Retinal pigment epithelial cell (primary cell): ENCODE measurements around the gene FAM107B.
A peak's percentile ranks its signal among the peaks of the same experiment; 100 is the strongest.

Experiments
- DNase-seq: peaks from one replicate; pipeline ENCODE4 v3.0.0-alpha.2; 2010; ENCODE audit warnings: low read depth
- H3K4me3 ChIP-seq: 2 replicates; pipeline ENCODE4 v1.5.1; 2011; ENCODE audit warnings: mild to moderate bottlenecking, low read length, control low read depth, moderate library complexity
- TF ChIP-seq, protein P1 (sequence below): conservative IDR thresholded peaks from 2 replicates; pipeline ENCODE4 v1.5.1; 2011; ENCODE audit warnings: low read depth, low read length, control low read depth, inconsistent platforms

The FAM107B gene

DNA sequence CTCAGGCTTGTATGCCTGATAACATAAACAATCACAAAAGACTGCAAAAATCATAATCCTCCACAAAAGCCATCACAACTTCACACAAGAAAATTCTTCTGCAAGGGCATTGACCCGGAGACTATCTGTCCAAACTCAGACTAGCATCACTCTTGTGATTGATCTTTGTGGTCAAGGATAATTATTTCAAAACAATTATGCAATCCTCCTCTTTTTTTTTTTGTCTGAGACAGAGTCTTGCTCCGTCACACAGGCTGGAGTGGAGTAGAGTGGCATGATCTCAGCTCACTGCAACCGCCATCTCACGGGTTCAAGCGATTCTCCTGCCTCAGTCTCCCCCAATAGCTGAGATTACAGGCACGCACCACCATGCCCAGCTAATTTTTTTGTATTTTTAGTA is 41.0 kb upstream of the FAM107B start:
- DNase-seq = no peak
- TF ChIP-seq, protein P1, sequence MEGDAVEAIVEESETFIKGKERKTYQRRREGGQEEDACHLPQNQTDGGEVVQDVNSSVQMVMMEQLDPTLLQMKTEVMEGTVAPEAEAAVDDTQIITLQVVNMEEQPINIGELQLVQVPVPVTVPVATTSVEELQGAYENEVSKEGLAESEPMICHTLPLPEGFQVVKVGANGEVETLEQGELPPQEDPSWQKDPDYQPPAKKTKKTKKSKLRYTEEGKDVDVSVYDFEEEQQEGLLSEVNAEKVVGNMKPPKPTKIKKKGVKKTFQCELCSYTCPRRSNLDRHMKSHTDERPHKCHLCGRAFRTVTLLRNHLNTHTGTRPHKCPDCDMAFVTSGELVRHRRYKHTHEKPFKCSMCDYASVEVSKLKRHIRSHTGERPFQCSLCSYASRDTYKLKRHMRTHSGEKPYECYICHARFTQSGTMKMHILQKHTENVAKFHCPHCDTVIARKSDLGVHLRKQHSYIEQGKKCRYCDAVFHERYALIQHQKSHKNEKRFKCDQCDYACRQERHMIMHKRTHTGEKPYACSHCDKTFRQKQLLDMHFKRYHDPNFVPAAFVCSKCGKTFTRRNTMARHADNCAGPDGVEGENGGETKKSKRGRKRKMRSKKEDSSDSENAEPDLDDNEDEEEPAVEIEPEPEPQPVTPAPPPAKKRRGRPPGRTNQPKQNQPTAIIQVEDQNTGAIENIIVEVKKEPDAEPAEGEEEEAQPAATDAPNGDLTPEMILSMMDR = no peak
- H3K4me3 ChIP-seq = no peak overlapping the region

DNA sequence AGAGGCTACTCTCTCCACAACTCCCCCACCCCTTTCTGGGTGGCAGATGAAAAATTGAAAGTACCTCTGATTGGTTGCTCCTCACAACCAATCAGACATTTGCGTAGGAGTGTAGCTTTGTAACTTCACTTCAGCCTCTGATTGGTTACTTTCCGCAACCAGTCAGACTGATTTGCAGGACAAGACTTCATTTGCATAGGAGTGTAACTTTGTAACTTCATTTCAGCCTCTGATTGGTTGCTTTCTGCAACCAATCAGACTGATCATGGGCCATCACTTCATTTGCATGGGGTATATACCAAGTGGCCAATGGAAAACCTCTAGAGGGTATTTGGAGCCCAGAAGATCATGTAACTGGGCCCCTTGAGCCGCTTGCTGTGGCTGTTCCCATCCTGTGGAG is 37.6 kb upstream of the FAM107B start:
- no peak overlapping the region for H3K4me3 ChIP-seq
- no peak for DNase-seq
- TF ChIP-seq, protein P1 = no peak

DNA sequence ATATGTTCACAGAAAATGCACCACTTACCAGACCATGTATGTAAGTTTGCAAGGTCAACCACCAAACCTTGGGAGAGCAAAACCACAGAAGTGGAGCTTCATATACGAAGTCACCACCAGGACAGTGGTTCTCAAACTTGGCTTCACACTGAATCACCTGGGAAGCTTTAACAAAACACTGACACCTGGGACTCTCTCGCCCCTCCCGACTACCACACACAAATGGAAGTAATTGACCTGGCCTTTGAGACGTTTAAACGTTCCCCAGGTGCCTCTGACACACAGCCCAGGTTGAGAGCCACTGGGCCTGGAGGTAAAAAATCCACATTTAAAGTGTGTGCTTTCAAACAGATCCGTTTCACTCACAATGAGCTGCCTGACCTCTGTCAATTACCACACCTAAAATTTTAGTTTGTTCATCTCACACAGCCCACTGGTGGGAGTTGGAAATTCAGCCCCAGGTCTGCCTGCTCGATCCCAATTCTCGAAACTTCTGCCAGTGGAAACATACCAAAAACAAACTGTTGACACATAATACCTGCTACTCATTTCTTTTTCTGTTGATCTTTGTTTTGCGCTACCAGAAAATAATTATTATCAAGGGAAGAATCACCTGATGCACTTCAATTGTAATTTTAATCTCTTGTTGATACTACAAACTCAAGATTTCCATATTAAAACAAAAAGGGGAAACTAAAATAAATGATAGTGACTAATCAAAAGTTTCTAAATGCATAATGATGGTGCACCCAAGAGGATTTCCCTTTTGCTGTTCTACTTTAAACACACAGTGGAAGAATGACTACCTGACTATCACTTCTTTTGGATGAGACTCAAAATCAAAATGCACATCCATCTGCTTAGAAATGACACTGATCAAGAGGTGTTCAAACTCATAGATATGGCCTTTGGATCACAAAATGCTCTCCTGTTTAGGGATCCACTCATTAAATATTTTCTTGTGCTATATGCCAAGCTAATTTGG is 36.6 kb upstream of the FAM107B start:
- H3K4me3 ChIP-seq = no peak overlapping the region
- TF ChIP-seq, protein P1 = peak; percentile 2
- DNase-seq = no peak

DNA sequence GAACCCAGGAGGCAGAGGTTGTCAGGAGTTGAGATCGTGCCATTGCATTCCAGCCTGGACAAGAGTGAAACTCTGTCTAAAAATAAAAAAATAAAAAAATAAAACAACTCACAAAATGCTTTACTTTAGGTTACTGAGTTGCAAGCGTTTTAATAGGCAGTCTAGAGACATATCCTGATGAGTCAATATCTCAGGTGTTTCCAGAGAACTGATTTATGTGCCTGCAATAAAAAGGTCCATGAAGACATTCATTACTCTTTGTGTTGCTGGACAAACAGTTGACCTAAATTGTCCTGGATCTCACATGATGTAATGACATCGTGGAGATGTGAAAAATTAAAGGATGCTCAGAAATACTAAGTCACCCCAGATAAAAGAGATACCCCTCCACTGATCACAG is 31.6 kb upstream of the FAM107B start:
- H3K4me3 ChIP-seq = no peak overlapping the region
- no peak for DNase-seq
- TF ChIP-seq, protein P1 = no peak

DNA sequence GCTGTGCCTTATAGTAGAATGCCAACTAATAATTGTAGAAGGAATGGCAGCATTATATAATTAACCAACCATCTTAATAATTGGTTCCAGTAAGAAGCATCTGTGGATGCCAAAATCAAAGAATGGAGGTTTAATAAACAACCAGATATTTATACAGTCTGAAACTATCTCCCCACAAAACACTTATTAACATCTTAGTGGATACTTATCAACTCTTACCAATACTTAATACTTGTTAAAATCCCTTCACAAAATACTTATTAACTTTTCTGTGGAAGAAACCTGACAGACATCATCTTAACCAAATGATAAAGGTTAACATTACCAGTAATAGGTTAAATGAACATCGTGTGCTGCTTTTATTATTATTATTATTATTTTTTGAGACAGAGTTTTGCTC is 29.1 kb upstream of the FAM107B start:
- TF ChIP-seq, protein P1 = no peak
- DNase-seq = no peak

DNA sequence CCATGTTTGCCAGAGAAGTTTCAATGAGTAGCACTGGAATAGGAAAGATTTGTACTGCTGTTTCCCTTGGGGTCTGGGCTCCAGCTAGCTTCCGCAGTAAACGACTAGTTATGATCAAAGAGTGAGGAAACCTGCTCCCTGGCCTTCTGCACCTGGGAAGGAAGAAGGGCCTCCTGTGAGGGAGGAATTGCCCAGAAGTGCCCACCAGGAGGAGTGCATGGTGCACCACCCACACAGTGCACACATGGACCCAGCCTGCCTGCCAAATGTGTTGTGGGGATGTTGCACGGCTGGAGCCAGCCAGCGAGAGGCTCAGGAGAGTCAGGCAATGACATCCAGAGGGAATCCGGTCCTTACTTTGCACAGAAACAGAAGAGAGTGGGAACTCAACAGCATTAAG is 27.0 kb upstream of the FAM107B start:
- DNase-seq = no peak
- TF ChIP-seq, protein P1 = no peak
- no peak overlapping the region for H3K4me3 ChIP-seq

More for the DNA sequence above, 29.1 kb upstream of the FAM107B start:
- H3K4me3 ChIP-seq = no peak overlapping the region

DNA sequence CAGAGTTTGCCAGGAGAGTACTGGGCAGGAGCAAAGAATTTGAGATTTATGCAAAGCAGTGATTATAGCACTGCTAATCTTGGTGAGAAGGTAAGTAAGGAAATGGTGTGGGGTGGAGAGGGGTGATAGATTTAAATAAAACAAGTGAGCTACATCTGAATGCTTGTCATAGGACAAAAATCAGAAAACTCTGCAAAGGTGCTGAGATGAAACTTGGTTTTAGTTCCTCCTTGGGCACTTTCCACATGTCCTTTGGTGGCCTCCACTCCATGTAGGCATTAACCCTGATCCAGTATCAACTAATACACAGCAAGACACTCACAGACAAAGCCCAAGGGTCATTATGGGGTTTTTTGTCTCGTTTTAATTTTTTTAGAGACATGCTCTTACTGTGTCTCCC is 25.7 kb upstream of the FAM107B start:
- H3K4me3 ChIP-seq = no peak overlapping the region
- TF ChIP-seq, protein P1 = no peak
- DNase-seq = no peak
